GM12891 (cell line): ENCODE results near the gene GDAP1L1.

ENCODE experiments used
- PAX5 ChIP-seq: IDR thresholded peaks from 2 replicates; pipeline ENCODE4 v1.6.1; 2011; ENCODE audit warnings: low read length, moderate library complexity, mild to moderate bottlenecking; ENCODE audit not compliant: insufficient read depth, severe bottlenecking
- POLR2A ChIP-seq: IDR thresholded peaks from 2 replicates; pipeline ENCODE4 v1.6.1; 2011; ENCODE audit warnings: low read depth, low read length, control low read depth
- POLR2AphosphoS5 ChIP-seq: IDR thresholded peaks from 2 replicates; pipeline ENCODE4 v1.6.1; 2011; ENCODE audit warnings: low read depth, low read length, control low read depth
- POU2F2 ChIP-seq: IDR thresholded peaks from 2 replicates; pipeline ENCODE4 v1.6.1; 2011; ENCODE audit warnings: low read depth, mild to moderate bottlenecking, control low read depth, low read length, moderate library complexity
- SPI1 ChIP-seq: IDR thresholded peaks from 2 replicates; pipeline ENCODE4 v1.6.1; 2011; ENCODE audit warnings: low read depth, low read length, control low read depth
- TAF1 ChIP-seq: IDR thresholded peaks from 2 replicates; pipeline ENCODE4 v1.6.1; 2011; ENCODE audit warnings: low read depth, low read length, control low read depth

DNA sequence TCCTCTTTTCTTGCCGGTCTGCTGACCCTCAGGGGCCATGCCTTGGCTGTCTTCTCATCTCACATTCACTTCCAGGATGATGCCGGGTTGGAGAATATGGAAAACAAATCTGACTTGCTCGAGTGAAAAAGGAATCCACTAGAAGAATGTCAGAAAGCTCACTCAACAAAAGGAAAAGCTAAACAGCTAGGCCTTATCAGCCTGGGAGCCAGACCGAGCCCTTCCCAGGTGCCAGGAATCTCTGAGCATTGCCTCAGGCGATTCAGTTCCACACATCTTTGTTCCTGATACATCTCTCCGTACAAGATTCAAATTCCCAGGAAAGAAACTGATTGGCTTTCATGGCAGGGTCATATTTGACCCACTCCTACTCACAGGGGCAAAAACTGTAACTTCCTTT is 27.3 kb upstream of the GDAP1L1 start:
- TF ChIP-seq POLR2A: no peak
- TF ChIP-seq TAF1: no peak
- no peak for TF ChIP-seq POLR2AphosphoS5
- no peak for TF ChIP-seq PAX5
- TF ChIP-seq POU2F2: no peak
- no peak for TF ChIP-seq SPI1
